ENCODE measurements around the gene SNRPF.

Gene SNRPF

GRCh38 chr12:95859947-95860850 is 1.4 kb downstream of the SNRPF start:
- DNase-seq, result no peak

- DNase-seq, result no peak
These were observed 3.3 kb downstream of the SNRPF start for GRCh38 chr12:95862038-95862437.

GRCh38 chr12:95863337-95863736 is 4.6 kb downstream of the SNRPF start:
- DNase-seq, result no peak

- no peak for DNase-seq
These were observed 12.1 kb downstream of the SNRPF start for GRCh38 chr12:95870897-95871296.

GRCh38 chr12:95874452-95874851 is 15.7 kb downstream of the SNRPF start:
- no peak for DNase-seq

GRCh38 chr12:95877622-95878021 is 18.9 kb downstream of the SNRPF start:
- DNase-seq, result no peak

- no peak for DNase-seq
These were observed 22.1 kb downstream of the SNRPF start for GRCh38 chr12:95880895-95881294.

- no peak for DNase-seq
These were observed 22.7 kb downstream of the SNRPF start for GRCh38 chr12:95881331-95881955.

GRCh38 chr12:95882080-95882479 is 23.3 kb downstream of the SNRPF start:
- DNase-seq, result no peak

- DNase-seq, result no peak
These were observed 24.1 kb downstream of the SNRPF start for GRCh38 chr12:95882873-95883272.

GRCh38 chr12:95884998-95885397 is 26.2 kb downstream of the SNRPF start:
- DNase-seq, result no peak

GRCh38 chr12:95887311-95887710 is 28.6 kb downstream of the SNRPF start:
- DNase-seq, result no peak

GRCh38 chr12:95890958-95891357 is 32.2 kb downstream of the SNRPF start:
- DNase-seq, result no peak

GRCh38 chr12:95896846-95897245 is 38.1 kb downstream of the SNRPF start:
- no peak for DNase-seq

GRCh38 chr12:95898081-95898480 is 39.3 kb downstream of the SNRPF start:
- DNase-seq, result no peak

GRCh38 chr12:95908573-95908972 is 49.8 kb downstream of the SNRPF start:
- no peak for DNase-seq

- no peak for DNase-seq
These were observed 51.1 kb downstream of the SNRPF start for GRCh38 chr12:95909871-95910270.
